ENCODE results near the gene FOXA3.
"Not testable (repeated sequence)": the region's sequence is repeated elsewhere in the genome, so short reads cannot be mapped to it uniquely, and the experiment has no call there.

Gene FOXA3

DNA sequence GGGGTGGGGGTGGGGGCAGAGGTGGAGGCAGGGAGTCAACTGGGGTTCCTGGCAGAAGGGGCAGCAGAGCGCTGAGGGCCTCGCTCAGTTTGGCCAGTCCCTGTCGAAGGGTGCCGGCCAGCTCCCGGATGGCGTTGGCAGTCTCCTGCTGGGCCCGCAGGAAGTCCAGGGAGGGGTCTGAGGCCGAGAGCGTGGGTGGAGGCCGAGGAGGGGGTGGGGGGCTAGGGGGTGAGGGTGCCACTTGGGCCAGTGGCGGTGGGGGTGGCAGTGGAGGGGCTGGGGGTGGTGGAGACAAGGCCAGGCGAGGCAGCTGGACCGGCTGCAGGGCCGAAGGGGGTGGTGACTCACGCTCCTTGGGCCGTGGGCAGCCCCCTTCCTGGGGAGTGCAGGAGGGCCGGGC lies 26.8 kb downstream of the FOXA3 start:
- DNase-seq (ENCODE audit: low spot score): no peak

GRCh38 chr19:45895519-45895972 lies 31.4 kb downstream of the FOXA3 start:
- peak; percentile 66 for DNase-seq (ENCODE audit: low spot score)

DNA sequence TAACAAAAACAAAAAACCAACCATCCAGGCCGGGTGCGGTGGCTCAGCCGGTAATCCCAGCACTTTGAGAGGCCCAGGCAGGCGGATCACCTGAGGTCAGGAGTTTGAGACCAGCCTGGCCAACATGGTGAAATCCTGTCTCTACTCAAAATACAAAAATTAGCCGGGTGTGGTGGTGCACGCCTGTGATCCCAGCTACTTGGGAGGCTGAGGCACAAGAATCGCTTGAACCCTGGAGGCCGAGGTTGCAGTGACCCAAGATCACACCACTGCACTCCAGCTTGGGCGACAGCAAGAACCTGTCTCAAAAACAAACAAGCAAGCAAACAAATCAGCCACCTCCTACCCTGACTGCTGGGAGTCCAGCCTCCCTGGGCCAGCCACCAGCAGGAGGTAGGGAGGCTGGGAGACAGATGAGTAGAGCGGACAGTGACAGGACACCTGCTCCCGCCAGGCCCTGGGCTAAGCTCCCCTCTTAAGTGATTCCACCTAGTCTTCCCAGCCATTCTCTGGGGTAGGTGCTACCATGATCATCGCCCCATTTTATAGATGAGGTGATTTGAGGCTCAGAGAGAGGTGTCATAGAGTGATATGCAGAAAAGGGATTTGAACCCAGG lies 32.0 kb downstream of the FOXA3 start:
- not testable (repeated sequence) for DNase-seq (ENCODE audit: low spot score)

DNA sequence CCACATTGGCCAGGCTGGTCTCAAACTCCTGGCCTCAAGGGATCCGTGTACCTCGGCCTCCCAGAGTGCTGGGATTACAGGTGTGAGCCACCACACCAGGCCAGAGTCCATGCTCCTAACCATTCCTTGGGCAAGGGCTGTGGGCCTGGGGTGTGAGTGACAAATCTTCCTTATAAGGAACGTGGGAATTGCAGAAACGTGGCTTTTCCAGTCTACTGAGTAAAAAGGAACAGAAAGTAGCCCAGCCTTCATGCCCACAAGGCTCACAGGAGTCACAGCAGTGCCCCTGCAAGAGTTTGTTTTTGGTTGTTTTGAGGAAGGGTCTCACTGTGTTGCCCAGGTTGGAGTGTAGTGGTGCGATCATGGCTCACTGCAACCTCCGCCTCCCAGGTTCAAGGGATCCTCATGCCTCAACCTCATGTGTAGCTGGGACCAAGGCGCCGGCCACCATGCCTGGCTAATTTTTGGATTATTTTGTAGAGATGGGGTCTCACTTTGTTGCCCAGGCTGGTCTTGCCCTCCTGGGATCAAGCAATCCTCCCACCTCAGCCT lies 33.2 kb downstream of the FOXA3 start:
- DNase-seq (ENCODE audit: low spot score): no peak

DNA sequence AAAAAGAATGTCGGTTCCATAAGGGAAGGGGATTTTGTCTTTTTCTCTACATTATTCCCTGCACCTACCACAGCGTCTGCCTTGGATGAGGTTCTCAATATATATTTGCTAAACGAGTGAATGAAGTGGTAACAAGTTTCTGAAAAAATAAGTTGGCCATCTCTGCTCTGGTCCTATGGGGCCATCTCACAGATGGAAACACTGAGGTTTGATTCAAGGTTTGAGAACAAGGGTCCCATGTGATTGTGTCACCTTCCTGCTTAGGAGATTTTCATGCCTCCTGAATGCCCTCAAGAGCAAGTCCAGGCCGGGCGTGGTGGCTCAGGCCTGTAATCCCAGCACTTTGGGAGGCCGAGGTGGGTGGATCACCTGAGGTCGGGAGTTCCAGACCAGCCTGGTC lies 35.1 kb downstream of the FOXA3 start:
- no peak for DNase-seq (ENCODE audit: low spot score)

- DNase-seq (ENCODE audit: low spot score): no peak
Observed at GRCh38 chr19:45899919-45900589, 35.9 kb downstream of the FOXA3 start.

GRCh38 chr19:45900738-45901431 lies 36.8 kb downstream of the FOXA3 start:
- DNase-seq (ENCODE audit: low spot score): no peak

DNA sequence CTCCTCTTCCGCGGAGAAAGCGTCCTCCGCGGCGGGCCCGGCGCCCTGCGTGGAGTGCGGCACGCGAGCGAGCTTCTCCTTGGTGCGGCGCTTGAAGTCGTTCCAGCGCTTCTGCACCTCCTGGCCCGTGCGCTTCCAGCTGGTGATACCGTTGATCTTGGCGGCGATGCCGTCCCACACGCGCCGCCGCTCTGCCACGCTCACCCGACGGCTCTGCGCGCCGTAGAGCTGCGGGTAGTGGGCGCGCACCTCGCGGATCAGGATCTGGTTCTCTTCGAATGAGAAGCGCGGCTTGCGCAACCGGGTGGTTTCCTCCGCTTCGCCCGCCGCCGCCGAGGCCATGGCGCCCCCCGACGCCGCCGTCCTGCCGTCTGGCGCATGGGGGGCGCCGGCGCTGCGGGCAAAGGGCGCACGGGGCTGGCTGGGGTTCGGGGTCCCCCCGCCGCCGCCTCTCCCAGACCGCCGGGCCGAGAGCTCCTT lies 37.3 kb downstream of the FOXA3 start:
- no peak for DNase-seq (ENCODE audit: low spot score)

DNA sequence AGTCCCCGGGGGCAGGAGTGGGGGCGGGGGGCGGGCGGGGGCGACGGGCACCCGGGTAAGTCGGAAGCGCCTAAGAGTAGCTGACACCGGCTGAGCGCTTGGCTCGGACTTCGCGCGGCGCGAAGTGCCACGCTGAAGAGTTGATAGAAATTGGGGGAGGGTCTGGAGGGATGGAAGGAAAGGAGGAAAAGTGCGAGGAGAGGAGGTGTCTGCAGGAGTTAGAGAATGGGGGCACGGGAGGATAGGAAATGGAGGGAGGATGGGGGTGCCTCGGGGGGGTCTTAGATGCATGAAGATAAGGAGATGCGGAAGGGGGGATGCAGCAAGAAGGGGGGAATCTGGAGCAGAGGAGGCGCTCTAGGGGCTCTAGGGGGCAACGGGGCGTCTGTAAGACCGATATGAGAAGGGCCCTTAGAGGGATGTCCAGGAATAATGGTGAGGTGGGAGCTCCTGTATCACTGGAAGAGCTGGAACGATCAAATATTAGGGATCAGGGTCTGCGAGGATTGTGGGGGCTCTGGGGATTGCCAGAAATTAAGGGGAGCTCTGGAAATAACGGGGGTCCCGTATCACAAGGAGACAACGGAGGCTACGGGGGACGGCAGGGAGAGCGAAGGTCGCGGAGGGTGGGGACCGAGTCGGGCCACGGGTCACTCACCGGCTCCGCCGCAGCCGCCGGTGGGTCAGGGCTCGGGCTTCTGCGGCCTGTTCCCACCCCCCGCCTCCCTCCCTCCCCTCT lies 38.0 kb downstream of the FOXA3 start, which contains the start of gene MYPOP:
Gene MYPOP (minus strand): TSS at position 702 of the 739 bp plus-strand sequence. CDS start 840 bp downstream, outside the sequence.
- DNase-seq (ENCODE audit: low spot score): no peak

DNA sequence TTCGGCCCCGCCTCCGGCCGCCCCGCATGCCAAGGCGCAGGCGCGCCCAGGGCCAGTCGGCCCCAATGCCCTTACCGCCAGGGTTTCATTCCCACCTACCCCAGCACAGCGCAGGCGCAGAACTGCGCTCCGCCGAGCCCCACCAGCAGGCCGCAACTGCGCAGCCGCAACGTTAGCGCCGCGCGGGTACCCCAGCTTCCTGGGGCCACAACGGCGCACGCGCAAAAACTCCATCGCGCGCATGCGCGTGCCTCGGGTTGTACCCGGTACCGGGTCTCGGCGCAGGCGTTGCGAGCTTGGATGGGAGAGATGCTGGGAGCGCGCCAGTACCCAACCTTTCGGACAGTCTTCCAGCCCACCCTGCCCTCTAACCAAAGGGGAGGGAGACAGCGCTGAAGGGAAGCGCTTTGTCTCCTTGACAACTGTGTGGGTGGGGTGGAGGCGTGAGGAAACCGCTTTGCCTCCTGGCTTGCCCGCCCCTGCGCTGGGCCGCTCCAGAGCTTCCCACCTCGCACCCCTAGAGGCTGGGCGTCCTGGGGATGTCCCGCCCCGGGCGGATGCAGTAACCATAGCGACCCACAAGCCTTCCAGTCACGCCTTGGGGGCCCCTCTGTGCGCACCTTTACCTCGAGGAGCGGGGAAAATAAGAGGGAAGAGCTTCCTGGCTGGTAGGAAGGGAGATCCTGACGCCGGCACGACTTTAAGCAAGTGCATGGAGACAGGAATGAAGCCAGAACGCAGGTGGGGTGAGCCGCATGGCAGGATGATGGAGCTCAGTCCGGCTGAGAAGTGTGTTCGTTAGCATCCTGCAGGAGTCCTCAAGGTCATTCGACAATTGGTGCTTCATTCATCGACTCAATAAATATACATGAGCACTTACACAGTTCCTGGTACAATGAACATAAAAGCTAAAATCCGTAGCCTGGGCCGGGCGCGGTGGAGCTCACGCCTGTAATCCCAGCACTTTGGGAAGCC lies 38.8 kb downstream of the FOXA3 start:
- peak; percentile 98 for DNase-seq (ENCODE audit: low spot score)

DNA sequence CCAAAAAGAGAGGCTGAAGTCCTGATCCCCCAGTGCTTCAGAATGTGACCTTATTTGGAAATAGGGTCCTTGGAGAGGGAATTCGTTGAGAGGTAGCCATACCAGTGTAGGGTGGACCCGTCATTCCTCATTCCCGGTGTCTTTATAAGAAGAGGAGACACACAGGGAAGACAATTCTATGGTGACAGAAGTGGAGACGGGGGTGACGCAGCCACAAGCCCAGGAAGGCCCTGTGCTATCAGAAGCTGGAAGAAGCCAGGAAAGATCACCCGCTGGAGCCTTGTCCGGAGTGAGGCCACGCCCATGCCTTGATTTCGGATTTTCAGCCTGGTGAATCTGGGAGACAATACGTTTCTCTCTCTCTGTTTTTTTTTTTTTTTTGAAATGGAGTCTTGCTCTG lies 40.9 kb downstream of the FOXA3 start:
- DNase-seq (ENCODE audit: low spot score): no peak

DNA sequence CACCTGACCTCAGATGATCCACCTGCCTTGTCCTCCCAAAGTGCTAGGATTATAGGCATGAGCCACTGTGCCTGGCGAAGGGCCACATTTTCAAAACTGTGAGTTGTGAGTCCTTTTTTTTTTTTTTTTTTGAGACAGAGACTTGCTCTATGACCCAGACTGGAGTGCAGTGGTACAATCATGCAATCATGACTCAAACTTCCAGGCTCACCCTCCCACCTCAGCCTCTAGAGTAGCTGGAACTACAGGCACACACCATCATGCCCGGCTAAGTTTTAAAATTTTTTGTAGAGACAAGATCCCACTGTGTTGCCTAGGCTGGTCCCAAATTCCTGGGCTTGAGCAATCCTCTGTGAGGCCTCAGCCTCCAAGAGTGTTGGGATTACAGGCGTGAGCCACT lies 42.1 kb downstream of the FOXA3 start:
- DNase-seq (ENCODE audit: low spot score): no peak

DNA sequence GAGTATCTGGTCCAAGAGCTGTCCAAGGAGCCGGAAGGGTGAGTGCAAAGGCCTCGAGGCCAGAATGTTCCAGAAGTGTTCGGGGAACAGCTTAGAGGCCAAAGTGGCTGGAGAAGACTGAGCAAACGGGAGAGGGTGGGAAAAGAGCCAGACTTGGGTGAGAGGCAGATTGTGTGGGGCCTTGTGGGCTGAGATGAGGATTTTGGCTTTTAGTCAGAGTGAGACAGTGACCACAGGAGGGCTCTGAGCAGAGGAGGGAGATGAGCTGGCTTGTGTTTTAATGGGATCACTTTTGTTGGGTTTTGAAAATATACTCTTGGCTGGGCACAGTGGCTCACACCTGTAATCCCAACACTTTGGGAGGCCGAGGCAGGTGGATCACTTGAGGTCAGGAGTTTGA lies 44.8 kb downstream of the FOXA3 start:
- DNase-seq (ENCODE audit: low spot score): no peak

DNA sequence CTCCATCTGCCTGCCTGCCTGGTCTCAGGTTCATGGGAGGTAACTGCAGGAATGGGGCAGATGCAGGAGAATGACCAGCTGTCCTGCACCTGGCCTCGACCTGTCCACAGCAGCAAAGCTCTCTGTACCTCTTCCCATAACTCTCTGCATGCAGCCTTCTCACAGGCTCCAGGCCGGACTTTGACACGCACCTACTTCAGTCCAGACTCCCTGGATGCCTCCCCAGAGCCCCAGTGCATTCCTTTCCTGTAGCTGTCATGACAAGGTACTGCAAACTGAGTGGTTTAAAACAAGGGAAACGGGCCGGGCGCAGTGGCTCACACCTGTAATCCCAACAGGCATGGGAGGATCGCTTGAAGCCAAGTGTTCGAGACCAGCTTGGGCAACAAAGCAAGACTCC lies 47.2 kb downstream of the FOXA3 start:
- no peak for DNase-seq (ENCODE audit: low spot score)

GRCh38 chr19:45913874-45914830 lies 50.0 kb downstream of the FOXA3 start, which contains the start of gene NANOS2:
TSS of gene NANOS2 (minus strand) at chr19:45914778. CDS start at chr19:45914693, 85 bp downstream.
- no peak for DNase-seq (ENCODE audit: low spot score)

DNA sequence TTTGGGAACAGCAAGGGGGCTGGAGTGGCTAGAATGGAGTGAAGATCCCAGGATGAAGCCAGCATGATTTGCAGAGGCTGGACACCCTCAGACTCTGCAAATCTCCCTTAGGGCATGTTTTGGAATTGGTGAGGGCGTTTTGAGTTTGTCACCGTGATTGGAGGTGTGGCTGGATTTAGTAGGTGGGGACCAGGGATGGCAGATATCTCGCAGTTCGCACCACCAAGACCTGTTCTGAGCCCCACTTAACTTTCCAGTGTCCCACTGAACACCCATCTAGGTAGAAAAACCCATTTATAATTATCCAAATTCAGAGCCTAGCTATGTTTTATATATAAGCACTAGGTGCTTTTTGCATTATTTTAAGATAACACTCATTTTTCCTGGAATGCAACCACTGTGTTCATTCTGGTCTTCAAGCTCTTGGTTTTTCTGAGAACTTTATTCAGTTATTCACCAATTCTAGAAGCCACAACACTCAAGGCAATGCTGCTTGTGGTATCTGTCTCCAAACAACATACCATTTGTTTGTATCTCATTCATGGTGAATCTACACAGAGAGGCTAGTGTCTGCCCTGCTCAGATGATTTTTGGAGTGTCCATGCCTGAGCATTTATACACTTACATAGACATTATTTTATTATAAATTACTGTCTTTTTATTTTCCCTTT lies 53.4 kb downstream of the FOXA3 start:
- DNase-seq (ENCODE audit: low spot score): peak; percentile 96

DNA sequence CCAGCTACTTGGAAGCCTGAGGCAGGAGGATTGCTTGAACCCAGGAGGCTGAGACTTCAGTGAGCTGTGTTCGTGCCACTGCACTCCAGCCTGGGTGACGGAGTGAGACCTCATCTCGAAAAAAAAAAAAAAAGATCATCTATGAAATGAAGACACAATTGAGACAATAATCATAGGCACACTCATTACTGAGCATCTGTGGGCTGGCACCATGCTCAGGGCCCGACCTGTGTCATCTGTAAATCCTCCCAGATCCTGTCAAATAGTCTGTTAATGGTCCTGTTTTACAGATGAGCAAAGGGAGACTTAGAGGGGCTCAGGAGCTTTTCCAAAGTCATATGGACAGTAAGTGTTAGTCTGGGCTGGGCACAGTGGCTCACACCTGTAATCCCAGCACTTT lies 54.6 kb downstream of the FOXA3 start:
- no peak for DNase-seq (ENCODE audit: low spot score)

GRCh38 chr19:45919678-45920077 lies 55.6 kb downstream of the FOXA3 start:
- DNase-seq (ENCODE audit: low spot score): peak; percentile 93

- no peak for DNase-seq (ENCODE audit: low spot score)
Observed at GRCh38 chr19:45920458-45920857, 56.3 kb downstream of the FOXA3 start.
